SIG-M5 treated with dmso at 0.1 percent for 504 hours (cell line): ENCODE results near the gene PANX2.

Experiments used
- DNase-seq: peaks from one replicate; lab custom pipeline; 2025; ENCODE audit not compliant: unreplicated experiment; lab: John Stamatoyannopoulos, UW

PANX2 gene

GRCh38 chr22:50211147-50211546, 40.6 kb downstream of the PANX2 start:
- DNase-seq, result no peak

- DNase-seq, result no peak
These were observed 42.7 kb downstream of the PANX2 start for GRCh38 chr22:50213263-50213662.

GRCh38 chr22:50215297-50216054, 44.9 kb downstream of the PANX2 start:
- no peak for DNase-seq

GRCh38 chr22:50216055-50216683, 45.6 kb downstream of the PANX2 start:
- no peak for DNase-seq

- no peak for DNase-seq
These were observed 46.4 kb downstream of the PANX2 start for GRCh38 chr22:50216684-50217520.

- no peak for DNase-seq
These were observed 47.1 kb downstream of the PANX2 start for GRCh38 chr22:50217543-50218152.

GRCh38 chr22:50218153-50218995, 47.8 kb downstream of the PANX2 start:
- DNase-seq, result no peak

- DNase-seq, result peak; percentile 40
These were observed 48.6 kb downstream of the PANX2 start for GRCh38 chr22:50218996-50219727.

- DNase-seq, result no peak
These were observed 49.5 kb downstream of the PANX2 start for GRCh38 chr22:50219800-50220602.

GRCh38 chr22:50220603-50221409, 50.3 kb downstream of the PANX2 start:
- no peak for DNase-seq

- no peak for DNase-seq
These were observed 51.1 kb downstream of the PANX2 start for GRCh38 chr22:50221410-50222300.

- DNase-seq, result no peak
These were observed 52.0 kb downstream of the PANX2 start for GRCh38 chr22:50222508-50222907.

GRCh38 chr22:50224071-50224470, 53.5 kb downstream of the PANX2 start:
- no peak for DNase-seq

- no peak for DNase-seq
These were observed 54.9 kb downstream of the PANX2 start for GRCh38 chr22:50225200-50225969.

GRCh38 chr22:50226063-50226874, 55.7 kb downstream of the PANX2 start:
- no peak for DNase-seq

GRCh38 chr22:50226875-50227165, 56.3 kb downstream of the PANX2 start:
- DNase-seq, result no peak
